ENCODE measurements around the gene SEMA3D. TPM values are rescaled to one million over a fixed set of nuclear protein-coding genes. Genes with fewer than 3 reads are reported as not detected.

Gene SEMA3D
- total RNA-seq, 1 donor from 2014 or later, result 1.4 TPM

DNA sequence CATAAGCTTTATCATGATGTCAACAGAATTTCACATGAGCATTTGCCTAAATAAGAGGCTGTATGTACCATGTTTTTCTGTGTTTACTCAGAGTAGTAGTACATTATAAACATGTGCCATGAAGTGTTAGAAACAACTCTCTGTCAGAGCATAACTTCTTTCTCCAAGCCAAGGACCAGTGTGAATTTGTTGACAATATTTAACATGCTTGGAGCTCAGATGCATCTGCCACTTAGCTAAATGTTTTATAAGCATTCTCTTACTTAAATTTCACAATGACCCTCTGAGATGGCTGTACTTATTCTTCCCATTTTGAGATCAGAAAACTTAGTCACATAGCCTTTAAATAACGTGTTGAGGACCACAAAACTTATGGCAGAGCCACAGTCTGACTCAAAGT lies 105.0 kb downstream of the SEMA3D start:
- no peaks in the 10 kb centered on the region for H3K4me1 Mint-ChIP-seq (ENCODE audit: low read depth)
- no peaks in the 10 kb centered on the region for H3K9me3 Mint-ChIP-seq (ENCODE audit: low read depth)
- no peak overlapping the region for H3K4me3 Mint-ChIP-seq (ENCODE audit: unreplicated experiment)
- H3K27ac Mint-ChIP-seq (ENCODE audit: unreplicated experiment), result no peak overlapping the region
- DNase-seq (ENCODE audit: low spot score), result no peak
- no peaks in the 10 kb centered on the region for H3K36me3 Mint-ChIP-seq (ENCODE audit: low read depth)
- H3K27me3 Mint-ChIP-seq (ENCODE audit: low read depth), result no peaks in the 10 kb centered on the region
- TF ChIP-seq, protein P1, sequence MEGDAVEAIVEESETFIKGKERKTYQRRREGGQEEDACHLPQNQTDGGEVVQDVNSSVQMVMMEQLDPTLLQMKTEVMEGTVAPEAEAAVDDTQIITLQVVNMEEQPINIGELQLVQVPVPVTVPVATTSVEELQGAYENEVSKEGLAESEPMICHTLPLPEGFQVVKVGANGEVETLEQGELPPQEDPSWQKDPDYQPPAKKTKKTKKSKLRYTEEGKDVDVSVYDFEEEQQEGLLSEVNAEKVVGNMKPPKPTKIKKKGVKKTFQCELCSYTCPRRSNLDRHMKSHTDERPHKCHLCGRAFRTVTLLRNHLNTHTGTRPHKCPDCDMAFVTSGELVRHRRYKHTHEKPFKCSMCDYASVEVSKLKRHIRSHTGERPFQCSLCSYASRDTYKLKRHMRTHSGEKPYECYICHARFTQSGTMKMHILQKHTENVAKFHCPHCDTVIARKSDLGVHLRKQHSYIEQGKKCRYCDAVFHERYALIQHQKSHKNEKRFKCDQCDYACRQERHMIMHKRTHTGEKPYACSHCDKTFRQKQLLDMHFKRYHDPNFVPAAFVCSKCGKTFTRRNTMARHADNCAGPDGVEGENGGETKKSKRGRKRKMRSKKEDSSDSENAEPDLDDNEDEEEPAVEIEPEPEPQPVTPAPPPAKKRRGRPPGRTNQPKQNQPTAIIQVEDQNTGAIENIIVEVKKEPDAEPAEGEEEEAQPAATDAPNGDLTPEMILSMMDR (IDR thresholded peaks at IDR 0.05), result no peak

DNA sequence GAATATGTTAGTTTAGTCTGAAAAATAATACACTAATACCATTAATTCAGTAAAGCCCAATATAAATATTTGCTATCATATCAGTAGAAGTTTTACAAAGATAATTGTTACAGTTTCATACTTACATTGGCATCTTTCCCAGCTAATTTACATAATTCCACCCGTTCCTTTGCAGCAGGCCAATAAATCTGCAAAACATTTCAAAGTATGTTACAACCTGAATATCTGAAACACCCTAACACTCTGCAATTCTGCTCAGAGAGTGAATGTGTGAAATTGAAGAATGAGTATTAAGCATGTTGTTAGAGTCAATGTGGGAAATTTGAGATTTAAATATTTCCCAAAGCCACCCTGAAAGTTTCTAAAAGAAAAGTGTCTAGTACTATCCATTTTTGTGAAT lies 105.5 kb downstream of the SEMA3D start:
- Mint-ChIP-seq H3K36me3 (ENCODE audit: low read depth) (no peaks in the 10 kb centered on the region), H3K27me3 (ENCODE audit: low read depth) (no peaks in the 10 kb centered on the region), H3K27ac (ENCODE audit: unreplicated experiment) (no peak overlapping the region), H3K4me3 (ENCODE audit: unreplicated experiment) (no peak overlapping the region), H3K9me3 (ENCODE audit: low read depth) (no peaks in the 10 kb centered on the region), H3K4me1 (ENCODE audit: low read depth) (no peaks in the 10 kb centered on the region)
- no peak for DNase-seq (ENCODE audit: low spot score)
- TF ChIP-seq, protein P1 (IDR thresholded peaks at IDR 0.05), result no peak

DNA sequence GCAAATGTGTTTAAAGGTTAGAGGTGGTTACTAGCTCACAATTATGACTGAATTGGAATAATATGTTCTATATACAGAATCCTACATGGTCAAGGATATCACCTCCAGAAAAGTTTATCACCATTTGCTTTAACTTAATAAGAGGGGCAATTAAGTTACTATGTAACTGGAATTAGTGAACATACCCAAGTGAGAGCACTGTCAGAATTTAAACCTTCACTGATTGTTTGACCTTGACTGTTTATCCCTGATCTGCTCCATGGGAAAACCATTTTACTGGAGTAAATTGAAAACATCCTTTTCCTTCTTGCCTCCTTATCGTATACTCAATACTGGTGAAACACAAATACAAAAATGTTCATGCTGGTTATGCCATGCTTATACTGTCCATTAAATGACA lies 107.4 kb downstream of the SEMA3D start:
- Mint-ChIP-seq H3K9me3 (ENCODE audit: low read depth) (no peaks in the 10 kb centered on the region), H3K36me3 (ENCODE audit: low read depth) (no peaks in the 10 kb centered on the region), H3K4me1 (ENCODE audit: low read depth) (no peaks in the 10 kb centered on the region), H3K27ac (ENCODE audit: unreplicated experiment) (no peak overlapping the region), H3K27me3 (ENCODE audit: low read depth) (no peaks in the 10 kb centered on the region), H3K4me3 (ENCODE audit: unreplicated experiment) (no peak overlapping the region)
- no peak for DNase-seq (ENCODE audit: low spot score)
- TF ChIP-seq, protein P1 (IDR thresholded peaks at IDR 0.05), result no peak

DNA sequence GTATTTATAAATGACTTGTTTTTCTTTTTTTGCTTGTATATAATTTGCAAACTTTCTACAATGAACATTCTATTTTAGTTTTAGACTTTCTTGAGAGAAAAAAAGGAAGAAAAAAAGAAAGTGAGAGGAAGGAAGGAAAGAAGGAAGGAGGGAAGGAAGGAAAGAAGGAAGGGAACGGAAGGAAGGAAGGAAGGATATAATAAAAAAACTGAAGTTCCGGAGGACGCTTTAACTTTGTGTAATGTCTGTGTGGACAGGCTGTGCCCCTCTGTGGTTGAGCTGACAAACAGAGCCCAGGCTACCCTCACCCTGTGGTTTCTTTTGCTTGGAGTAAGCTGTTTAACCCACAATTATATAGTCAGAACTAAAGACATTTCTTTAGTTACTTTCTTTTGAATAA lies 108.7 kb downstream of the SEMA3D start:
- no peaks in the 10 kb centered on the region for H3K36me3 Mint-ChIP-seq (ENCODE audit: low read depth)
- no peak for DNase-seq (ENCODE audit: low spot score)

DNA sequence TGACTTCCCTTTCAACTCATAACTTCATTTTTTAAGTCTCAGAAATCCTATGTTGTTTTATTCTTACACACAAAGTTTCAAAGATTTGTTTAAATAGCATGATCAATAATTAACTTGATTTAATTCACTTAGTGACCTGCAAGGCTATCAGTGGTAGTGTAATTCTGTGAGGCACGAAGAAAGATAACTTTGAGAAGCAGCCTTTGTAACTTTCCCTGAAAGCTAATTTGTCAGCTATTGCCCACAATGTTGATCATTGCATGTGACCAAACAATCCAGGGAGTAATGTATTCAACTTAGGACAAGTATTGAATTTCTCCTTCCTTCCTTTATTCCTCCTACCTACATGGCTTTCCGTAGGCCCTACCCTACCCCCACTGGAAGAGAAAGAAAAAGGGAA lies 111.0 kb downstream of the SEMA3D start:
- TF ChIP-seq, protein P1 (IDR thresholded peaks at IDR 0.05), result no peak
- H3K4me1 Mint-ChIP-seq (ENCODE audit: low read depth), result peaks cover 5% of the 10 kb centered on the region
- H3K27ac Mint-ChIP-seq (ENCODE audit: unreplicated experiment), result no peak overlapping the region
- H3K9me3 Mint-ChIP-seq (ENCODE audit: low read depth), result no peaks in the 10 kb centered on the region
- DNase-seq (ENCODE audit: low spot score), result no peak
- H3K36me3 Mint-ChIP-seq (ENCODE audit: low read depth), result no peaks in the 10 kb centered on the region
- H3K4me3 Mint-ChIP-seq (ENCODE audit: unreplicated experiment), result no peak overlapping the region
- no peaks in the 10 kb centered on the region for H3K27me3 Mint-ChIP-seq (ENCODE audit: low read depth)

More for the DNA sequence above, 108.7 kb downstream of the SEMA3D start:
- TF ChIP-seq, protein P1 (IDR thresholded peaks at IDR 0.05), result no peak
- Mint-ChIP-seq H3K4me3 (ENCODE audit: unreplicated experiment) (no peak overlapping the region), H3K4me1 (ENCODE audit: low read depth) (no peaks in the 10 kb centered on the region), H3K27me3 (ENCODE audit: low read depth) (no peaks in the 10 kb centered on the region), H3K9me3 (ENCODE audit: low read depth) (no peaks in the 10 kb centered on the region), H3K27ac (ENCODE audit: unreplicated experiment) (no peak overlapping the region)
